ENCODE data around the gene MARCHF11.

Gene MARCHF11

GRCh38 chr5:16057277-16057676, 122.3 kb downstream of the MARCHF11 start:
- no peak for TF ChIP-seq CTCF (IDR thresholded peaks at IDR 0.05)
- no peak for DNase-seq
- Mint-ChIP-seq H3K4me3 (no peak overlapping the region), H3K27me3 (ENCODE audit: low read depth, poor library complexity) (peaks cover 3% of the 10 kb centered on the region), H3K9me3 (no peaks in the 10 kb centered on the region), H3K27ac (no peak overlapping the region), H3K36me3 (ENCODE audit: low read depth) (no peaks in the 10 kb centered on the region), H3K4me1 (peaks cover 22% of the 10 kb centered on the region)

DNA sequence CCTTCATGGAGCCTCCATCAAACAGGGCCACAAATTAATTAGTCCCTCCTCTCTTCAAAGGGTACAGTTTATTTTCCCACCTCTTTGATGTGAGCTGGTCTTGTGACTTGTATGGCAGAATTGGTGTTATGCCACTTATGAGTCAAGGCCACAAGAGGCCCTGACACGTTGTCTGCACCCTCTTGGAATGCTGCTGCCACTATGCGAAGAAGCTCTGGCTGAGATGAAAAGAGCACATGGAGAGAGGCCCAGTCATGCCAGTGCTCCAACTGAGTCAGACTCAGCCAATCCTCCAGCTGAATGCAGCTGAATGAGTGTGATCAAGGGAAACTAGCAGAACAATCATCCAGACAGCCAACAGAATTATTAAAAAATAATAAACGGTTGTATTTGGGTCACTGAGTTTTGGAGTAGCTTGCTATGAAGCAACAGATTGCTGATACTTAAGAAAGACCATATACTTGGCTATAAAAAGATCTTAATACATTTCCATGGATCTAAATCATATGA, 128.3 kb downstream of the MARCHF11 start:
- DNase-seq = no peak
- no peaks in the 10 kb centered on the region for H3K4me1 Mint-ChIP-seq
- no peak overlapping the region for H3K27ac Mint-ChIP-seq
- peaks cover 7% of the 10 kb centered on the region for H3K9me3 Mint-ChIP-seq
- TF ChIP-seq CTCF (IDR thresholded peaks at IDR 0.05) = no peak
- H3K36me3 Mint-ChIP-seq (ENCODE audit: low read depth) = no peaks in the 10 kb centered on the region
- peaks cover 2% of the 10 kb centered on the region for H3K27me3 Mint-ChIP-seq (ENCODE audit: low read depth, poor library complexity)
- H3K4me3 Mint-ChIP-seq = no peak overlapping the region

GRCh38 chr5:16050414-16050813, 129.2 kb downstream of the MARCHF11 start:
- no peak for DNase-seq
- Mint-ChIP-seq H3K27me3 (ENCODE audit: low read depth, poor library complexity) (peaks cover 2% of the 10 kb centered on the region), H3K27ac (no peak overlapping the region), H3K4me3 (no peak overlapping the region), H3K4me1 (no peaks in the 10 kb centered on the region), H3K9me3 (peaks cover 7% of the 10 kb centered on the region), H3K36me3 (ENCODE audit: low read depth) (no peaks in the 10 kb centered on the region)
- TF ChIP-seq CTCF (IDR thresholded peaks at IDR 0.05) = no peak

DNA sequence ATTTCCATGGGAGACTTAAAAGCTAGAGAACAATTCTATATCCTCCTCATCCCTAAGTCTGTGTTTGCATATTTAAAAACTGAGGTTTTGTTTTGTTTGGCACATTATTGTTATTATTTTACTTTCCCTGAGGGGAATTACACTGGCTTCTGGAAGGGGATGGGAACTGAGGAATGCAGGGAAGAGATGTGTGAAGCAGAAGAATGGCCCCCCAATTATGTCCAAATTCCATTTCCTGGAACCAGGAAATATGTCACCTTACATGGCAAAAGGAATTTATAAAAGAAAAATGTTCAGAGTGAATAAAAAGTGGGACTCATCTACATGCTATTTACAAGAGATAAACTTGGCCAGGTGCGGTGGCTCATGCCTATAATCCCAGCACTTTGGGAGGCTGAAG, 129.8 kb downstream of the MARCHF11 start:
- Mint-ChIP-seq H3K27ac (no peak overlapping the region), H3K36me3 (ENCODE audit: low read depth) (no peaks in the 10 kb centered on the region), H3K9me3 (peaks cover 7% of the 10 kb centered on the region), H3K27me3 (ENCODE audit: low read depth, poor library complexity) (peaks cover 2% of the 10 kb centered on the region), H3K4me3 (no peak overlapping the region), H3K4me1 (no peaks in the 10 kb centered on the region)
- no peak for DNase-seq
- no peak for TF ChIP-seq CTCF (IDR thresholded peaks at IDR 0.05)

DNA sequence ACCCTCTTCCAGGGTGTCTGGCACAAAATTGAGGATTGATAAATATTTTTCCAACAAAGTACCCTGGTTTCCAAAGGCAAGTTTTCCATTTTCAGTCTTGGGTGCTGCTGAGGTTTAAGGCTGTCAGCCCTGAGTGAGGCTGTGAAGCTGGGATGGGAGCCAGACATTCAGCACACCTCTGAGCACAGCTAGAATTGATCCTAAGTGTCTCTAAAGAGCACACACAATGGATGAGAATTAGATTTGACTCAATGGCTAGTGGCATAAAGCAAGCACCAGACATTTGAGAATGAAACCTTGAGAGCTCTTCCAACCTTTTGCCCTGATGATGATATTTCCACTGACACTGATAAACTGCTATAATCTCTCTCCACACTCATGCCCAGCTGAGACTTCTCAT, 131.5 kb downstream of the MARCHF11 start:
- no peak overlapping the region for H3K27ac Mint-ChIP-seq

More for the DNA sequence above, 131.5 kb downstream of the MARCHF11 start:
- no peak for TF ChIP-seq CTCF (IDR thresholded peaks at IDR 0.05)
- Mint-ChIP-seq H3K27me3 (ENCODE audit: low read depth, poor library complexity) (peaks cover 2% of the 10 kb centered on the region), H3K9me3 (peaks cover 7% of the 10 kb centered on the region), H3K4me1 (no peaks in the 10 kb centered on the region), H3K36me3 (ENCODE audit: low read depth) (no peaks in the 10 kb centered on the region), H3K4me3 (no peak overlapping the region)
- DNase-seq = no peak
